ENCODE measurements around the gene L3MBTL4.

DNA sequence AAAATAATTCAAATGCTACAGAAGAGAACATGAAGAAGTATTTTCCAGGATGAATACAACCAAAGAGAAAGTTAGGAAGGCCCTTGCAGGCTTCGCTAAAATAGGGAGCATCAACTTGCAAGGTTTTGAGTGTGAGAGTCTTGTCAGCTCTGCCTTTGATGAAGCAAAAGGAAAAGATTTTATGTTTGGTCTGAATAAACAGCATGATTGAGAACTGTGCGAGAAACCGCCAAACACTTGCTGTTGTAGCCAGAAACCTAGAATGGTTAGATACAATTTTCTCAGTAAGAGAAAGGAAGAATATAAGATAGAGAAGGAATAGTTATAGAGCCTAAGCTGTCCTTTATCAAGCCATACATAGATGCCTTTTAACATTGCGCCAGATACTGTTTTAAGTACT lies 163.6 kb downstream of the L3MBTL4 start:
- no peak for TF ChIP-seq CTCF (conservative IDR thresholded peaks at IDR 0.05; ENCODE audit: low read depth, low read length)
- no peak for TF ChIP-seq EZH2 (IDR thresholded peaks at IDR 0.05; ENCODE audit: borderline replicate concordance, low read depth, low read length, poor library complexity, severe bottlenecking)
